ENCODE results near the gene CPLX1.

CPLX1 gene

GRCh38 chr4:832108-832507 is 6.2 kb upstream of the CPLX1 start:
- DNase-seq: no peak

GRCh38 chr4:831483-831805 is 5.5 kb upstream of the CPLX1 start:
- DNase-seq: no peak

GRCh38 chr4:830601-831482 is 4.9 kb upstream of the CPLX1 start:
- DNase-seq: no peak

GRCh38 chr4:829761-830600 is 4.1 kb upstream of the CPLX1 start:
- DNase-seq: no peak

- DNase-seq: no peak
These were observed 3.4 kb upstream of the CPLX1 start for GRCh38 chr4:829291-829690.

GRCh38 chr4:828641-829271 is 2.8 kb upstream of the CPLX1 start:
- DNase-seq: no peak

- DNase-seq: no peak
These were observed 1.5 kb upstream of the CPLX1 start for GRCh38 chr4:827209-828081.

- no peak for DNase-seq
These were observed 729 bp upstream of the CPLX1 start for GRCh38 chr4:826508-827208.

- DNase-seq: peak; percentile 12
These were observed 612 bp downstream of the CPLX1 start for GRCh38 chr4:825063-825970.

GRCh38 chr4:824461-825062 is 1.4 kb downstream of the CPLX1 start:
- DNase-seq: no peak

GRCh38 chr4:823761-824460 is 2.0 kb downstream of the CPLX1 start:
- DNase-seq: no peak

- no peak for DNase-seq
These were observed 2.7 kb downstream of the CPLX1 start for GRCh38 chr4:823176-823760.

GRCh38 chr4:822361-823175 is 3.4 kb downstream of the CPLX1 start:
- DNase-seq: no peak

GRCh38 chr4:821631-822030 is 4.3 kb downstream of the CPLX1 start:
- DNase-seq: no peak

- no peak for DNase-seq
These were observed 4.7 kb downstream of the CPLX1 start for GRCh38 chr4:821181-821591.

- DNase-seq: no peak
These were observed 5.4 kb downstream of the CPLX1 start for GRCh38 chr4:820230-821172.
